Prostate gland (tissue), 2 donors: Measurements from ENCODE around the gene P2RY2. TPM values are rescaled to one million over a fixed set of nuclear protein-coding genes. Genes with fewer than 3 reads are reported as not detected.
"Not testable (repeated sequence)": the region's sequence is repeated elsewhere in the genome, so short reads cannot be mapped to it uniquely, and the experiment has no call there.

Experiments
- DNase-seq: peaks from one replicate; pipeline ENCODE4 v3.0.0-alpha.2; 2019; ENCODE audit warnings: low spot score
- H3K27ac ChIP-seq, 2 donors: fragments of 200-600 bp; sonication (generic); 2 replicates each; pipeline ENCODE4 v1.5.1; 2017 to 2019
- H3K27me3 ChIP-seq: fragments of 200-600 bp; sonication (generic); replicated peaks from 2 replicates; pipeline ENCODE4 v1.5.1; 2019; ENCODE audit not compliant: insufficient read depth
- H3K36me3 ChIP-seq, 2 donors: fragments of 200-600 bp; sonication (generic); 1 replicate in 1 of 2; 2 replicates in 1 of 2; pipeline versions ENCODE4 v1.5.1 to v1.8.1; 2017 to 2019
- H3K4me1 ChIP-seq: fragments of 200-600 bp; sonication (generic); replicated peaks from 2 replicates; pipeline ENCODE4 v1.5.1; 2019
- H3K4me3 ChIP-seq, 2 donors: fragments of 200-600 bp; sonication (generic); 2 replicates each; pipeline ENCODE4 v1.5.1; 2017 to 2019
- H3K9me3 ChIP-seq: fragments of 200-600 bp; sonication (generic); 2 replicates; pipeline ENCODE4 v1.5.1; 2017
- CTCF ChIP-seq, 4 experiments: fragments of 200-600 bp in 2 of 4; fragments of 450-650 bp in 2 of 4; sonication (generic) in 2 of 4; IDR thresholded peaks; 1 replicate in 3 of 4; 2 replicates in 1 of 4; pipeline ENCODE4 v1.5.1; 2016 to 2019; ENCODE audit warnings: antibody characterized with exemption in 4 of 4, mild to moderate bottlenecking in 2 of 4, moderate library complexity in 2 of 4
- POLR2A ChIP-seq: fragments of 450-650 bp; IDR thresholded peaks from one replicate; pipeline ENCODE4 v1.6.1; 2016; ENCODE audit warnings: antibody characterized with exemption, mild to moderate bottlenecking
- POLR2AphosphoS5 ChIP-seq: sonication (generic); formaldehyde crosslinking; IDR thresholded peaks from one replicate; pipeline ENCODE4 v1.6.1; 2017; ENCODE audit warnings: antibody characterized with exemption
- WGBS: methylation state at CpG from one replicate; pipeline ENCODE4 v1.1.5; 2018; 5-methylcytosine and 5-hydroxymethylcytosine counted together
- intact Hi-C: fragments of 100-400 bp; cut with DNase I; formaldehyde crosslinking; loops from one replicate; pipeline ENCODE4 v1.14.2; 2022
- total RNA-seq, 2 donors: library from RNA; depleted of rRNA; stranded (reverse); fragments of >200 nt; gene quantifications; one replicate each; pipeline ENCODE4 v1.1.0, GENCODE V29; 2016

Gene P2RY2
- total RNA-seq, 2 donors from 2014 or later, result 2.7 to 3.5 TPM

GRCh38 chr11:73270855-73271477 lies 52.9 kb downstream of the P2RY2 start:
- H3K4me3 ChIP-seq, result no peak overlapping the region
- intact Hi-C loops, result no loop called here
- no peaks in the 10 kb centered on the region for H3K4me1 ChIP-seq
- 88% methylated on average over 17 of the region's 18 CpGs for WGBS
- H3K27ac ChIP-seq, result no peak overlapping the region
- no peak for TF ChIP-seq CTCF (IDR thresholded peaks at IDR 0.05)
- TF ChIP-seq POLR2AphosphoS5, result no peak
- no peak for TF ChIP-seq POLR2A
- no peaks in the 10 kb centered on the region for H3K27me3 ChIP-seq
- H3K9me3 ChIP-seq, result no peaks in the 10 kb centered on the region
- H3K36me3 ChIP-seq, result no peaks in the 10 kb centered on the region
- DNase-seq, result no peak

GRCh38 chr11:73271478-73271865 lies 53.4 kb downstream of the P2RY2 start:
- DNase-seq, H3K27me3 ChIP-seq, H3K4me1 ChIP-seq, H3K36me3 ChIP-seq, H3K9me3 ChIP-seq, H3K27ac ChIP-seq, H3K4me3 ChIP-seq, intact Hi-C loops: not testable (repeated sequence)
- WGBS, result 90% methylated on average over 10 of the region's 10 CpGs

- Histone ChIP-seq H3K4me3 (no peak within 1 kb of the TSS), H3K36me3 (no peaks in the 10 kb centered on the region), H3K27me3 (no peaks in the 10 kb centered on the region), H3K27ac (no peak within 1 kb of the TSS), H3K4me1 (no peaks in the 10 kb centered on the region), H3K9me3 (no peaks in the 10 kb centered on the region)
- 82% methylated on average over 17 of the region's 17 CpGs for WGBS
- intact Hi-C loops, result no loop called here
- DNase-seq, result no peak
- no peak for TF ChIP-seq POLR2A
These were observed 54.0 kb downstream of the P2RY2 start, which contains the start of gene P2RY6 for GRCh38 chr11:73271936-73272679. Gene P2RY6, plus strand, starts transcription at chr11:73272338. Its CDS starts 24,181 bp downstream, at chr11:73296519.

- Histone ChIP-seq H3K4me3 (no peak overlapping the region), H3K4me1 (no peaks in the 10 kb centered on the region), H3K36me3 (no peaks in the 10 kb centered on the region), H3K27me3 (no peaks in the 10 kb centered on the region), H3K27ac (no peak overlapping the region), H3K9me3 (no peaks in the 10 kb centered on the region)
- intact Hi-C loops, result no loop called here
- TF ChIP-seq POLR2AphosphoS5, result no peak
- no peak for TF ChIP-seq CTCF (IDR thresholded peaks at IDR 0.05)
- TF ChIP-seq POLR2A, result no peak
- WGBS, result 93% methylated on average over 7 of the region's 7 CpGs
- DNase-seq, result no peak
These were observed 54.6 kb downstream of the P2RY2 start for GRCh38 chr11:73272680-73273038.

- DNase-seq, result no peak
- Histone ChIP-seq H3K4me3 (no peak overlapping the region), H3K9me3 (no peaks in the 10 kb centered on the region), H3K36me3 (no peaks in the 10 kb centered on the region), H3K27ac (no peak overlapping the region), H3K4me1 (no peaks in the 10 kb centered on the region), H3K27me3 (no peaks in the 10 kb centered on the region)
- intact Hi-C loops, result no loop called here
- WGBS, result 63% methylated on average over 8 of the region's 8 CpGs
- no peak for TF ChIP-seq CTCF (IDR thresholded peaks at IDR 0.05)
- no peak for TF ChIP-seq POLR2A
- TF ChIP-seq POLR2AphosphoS5, result no peak
These were observed 55.3 kb downstream of the P2RY2 start for GRCh38 chr11:73273222-73273895.

- H3K4me1 ChIP-seq, DNase-seq, H3K9me3 ChIP-seq, H3K27me3 ChIP-seq, intact Hi-C loops, H3K27ac ChIP-seq, H3K36me3 ChIP-seq, H3K4me3 ChIP-seq: not testable (repeated sequence)
- 93% methylated on average over 4 of the region's 4 CpGs for WGBS
These were observed 56.1 kb downstream of the P2RY2 start for GRCh38 chr11:73274191-73274590.
